ENCODE data around the gene APOC1. TPM values are rescaled to one million over a fixed set of nuclear protein-coding genes. Genes with fewer than 3 reads are reported as not detected.
"Not testable (repeated sequence)": the region's sequence is repeated elsewhere in the genome, so short reads cannot be mapped to it uniquely, and the experiment has no call there.

The APOC1 gene
- total and polyA plus RNA-seq, 4 donors: 14.0 to 1,030 (median 217) TPM

DNA sequence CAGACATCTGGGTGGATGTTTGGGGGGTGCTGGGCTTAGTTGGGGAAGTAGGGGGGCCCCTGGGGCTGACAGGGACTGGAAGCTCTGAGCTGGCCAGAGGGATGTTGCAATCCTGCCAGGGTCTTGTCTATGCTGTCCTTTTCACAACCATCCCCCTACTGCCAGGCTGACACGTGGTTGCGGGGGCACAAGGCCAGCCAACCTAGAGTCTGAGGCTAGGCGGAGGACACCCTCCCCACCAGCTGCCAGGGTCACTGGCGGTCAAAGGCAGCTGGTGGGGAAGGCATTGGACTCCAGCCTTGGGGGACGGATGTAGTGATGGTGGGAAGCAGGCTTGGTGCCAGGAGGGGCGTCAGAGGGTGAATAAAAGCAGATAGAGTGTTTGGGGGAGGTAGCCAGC, 1.6 kb upstream of the APOC1 start:
- peak; percentile 82 to 87 (median 86) for DNase-seq
- WGBS, 2 donors: 34 to 35% methylated on average over 6 of the region's 6 CpGs
- Histone ChIP-seq H3K27me3 (ENCODE audit: control insufficient read depth in 3 of 3, insufficient read depth in 3 of 3, low read length in 2 of 3) (no peaks in the 10 kb centered on the region), H3K9ac (ENCODE audit: insufficient read depth in 1 of 2, low read length in 2 of 2) (no peak overlapping the region), H3K4me1 (ENCODE audit: control insufficient read depth in 5 of 5, insufficient read depth in 5 of 5, low read length in 5 of 5) (peaks cover 0 to 31% (median 11%) of the 10 kb centered on the region in 5 donors), H3K9me3 (ENCODE audit: control insufficient read depth in 4 of 4, insufficient read depth in 3 of 4, low read length in 3 of 4) (peaks cover 0 to 1% (median 0%) of the 10 kb centered on the region in 4 donors), H3K36me3 (ENCODE audit: control insufficient read depth in 4 of 4, insufficient read depth in 4 of 4, low read length in 4 of 4) (peaks cover 0 to 2% (median 0%) of the 10 kb centered on the region in 4 donors), H3K4me3 (no peak overlapping the region), H3K27ac (ENCODE audit: low read depth in 1 of 2, low read length in 1 of 2) (no peak overlapping the region)
- TF ChIP-seq, protein P1, sequence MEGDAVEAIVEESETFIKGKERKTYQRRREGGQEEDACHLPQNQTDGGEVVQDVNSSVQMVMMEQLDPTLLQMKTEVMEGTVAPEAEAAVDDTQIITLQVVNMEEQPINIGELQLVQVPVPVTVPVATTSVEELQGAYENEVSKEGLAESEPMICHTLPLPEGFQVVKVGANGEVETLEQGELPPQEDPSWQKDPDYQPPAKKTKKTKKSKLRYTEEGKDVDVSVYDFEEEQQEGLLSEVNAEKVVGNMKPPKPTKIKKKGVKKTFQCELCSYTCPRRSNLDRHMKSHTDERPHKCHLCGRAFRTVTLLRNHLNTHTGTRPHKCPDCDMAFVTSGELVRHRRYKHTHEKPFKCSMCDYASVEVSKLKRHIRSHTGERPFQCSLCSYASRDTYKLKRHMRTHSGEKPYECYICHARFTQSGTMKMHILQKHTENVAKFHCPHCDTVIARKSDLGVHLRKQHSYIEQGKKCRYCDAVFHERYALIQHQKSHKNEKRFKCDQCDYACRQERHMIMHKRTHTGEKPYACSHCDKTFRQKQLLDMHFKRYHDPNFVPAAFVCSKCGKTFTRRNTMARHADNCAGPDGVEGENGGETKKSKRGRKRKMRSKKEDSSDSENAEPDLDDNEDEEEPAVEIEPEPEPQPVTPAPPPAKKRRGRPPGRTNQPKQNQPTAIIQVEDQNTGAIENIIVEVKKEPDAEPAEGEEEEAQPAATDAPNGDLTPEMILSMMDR (IDR thresholded peaks at IDR 0.05; ENCODE audit: control extremely low read depth, extremely low read depth): no peak
- ATAC-seq (ENCODE audit: insufficient read depth, low FRiP score): peak; percentile 8

DNA sequence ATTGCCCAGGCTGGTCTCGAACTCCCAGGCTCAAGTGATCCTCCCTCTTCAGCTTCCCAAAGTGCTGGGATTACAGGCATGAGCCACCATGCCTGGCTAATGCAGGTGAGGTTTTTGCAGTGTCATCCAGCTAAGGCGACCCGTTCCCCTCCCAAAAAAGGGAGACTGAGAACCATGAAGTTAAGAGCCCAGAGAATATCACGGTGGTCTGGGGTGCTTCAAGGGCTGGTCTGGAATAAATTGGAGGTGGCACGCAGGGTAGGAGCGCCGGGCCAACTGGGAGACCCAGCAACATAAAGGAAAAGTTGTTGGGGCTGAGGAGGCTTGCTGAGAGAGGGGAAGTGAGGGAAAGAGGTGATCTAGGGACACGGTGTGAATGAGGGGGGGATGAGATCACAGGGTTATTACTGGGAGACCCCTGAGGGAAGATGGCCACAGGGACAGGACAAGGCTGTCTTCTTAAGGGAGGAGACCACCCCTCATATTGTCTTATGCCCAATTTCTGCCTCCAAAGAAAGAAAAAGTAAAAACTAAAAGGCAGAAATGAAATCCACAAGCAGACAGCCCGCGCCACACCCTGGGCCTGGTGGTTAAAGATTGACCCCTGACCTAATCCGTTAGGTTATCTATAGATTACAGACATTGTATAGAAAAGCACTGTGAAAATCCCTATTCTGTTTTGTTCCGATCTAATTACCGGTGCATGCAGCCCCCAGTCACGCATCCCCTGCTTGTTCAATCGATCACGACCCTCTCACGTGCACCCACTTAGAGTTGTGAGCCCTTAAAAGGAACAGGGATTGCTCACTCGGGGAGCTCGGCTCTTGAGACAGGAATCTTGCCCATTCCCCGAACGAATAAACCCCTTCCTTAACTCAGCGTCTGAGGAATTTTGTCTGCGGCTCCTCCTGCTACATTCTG, 636 bp upstream of the APOC1 start:
- H3K36me3 ChIP-seq (ENCODE audit: control insufficient read depth in 4 of 4, insufficient read depth in 4 of 4, low read length in 4 of 4); H3K27me3 ChIP-seq (ENCODE audit: control insufficient read depth in 3 of 3, insufficient read depth in 3 of 3, low read length in 2 of 3); ATAC-seq (ENCODE audit: insufficient read depth, low FRiP score); DNase-seq; H3K9ac ChIP-seq (ENCODE audit: insufficient read depth in 1 of 2, low read length in 2 of 2); H3K9me3 ChIP-seq (ENCODE audit: control insufficient read depth in 4 of 4, insufficient read depth in 3 of 4, low read length in 3 of 4): not testable (repeated sequence)
- Histone ChIP-seq H3K27ac (ENCODE audit: low read depth in 1 of 2, low read length in 1 of 2) (peak overlapping the region in 1 of 2 donors; percentile 13), H3K4me3 (peak overlapping the region; percentile 6), H3K4me1 (ENCODE audit: control insufficient read depth in 5 of 5, insufficient read depth in 5 of 5, low read length in 5 of 5) (peaks cover 0 to 31% (median 11%) of the 10 kb centered on the region in 5 donors)
- WGBS, 2 donors: 52 to 59% methylated on average over 22 to 23 of the region's 23 CpGs

DNA sequence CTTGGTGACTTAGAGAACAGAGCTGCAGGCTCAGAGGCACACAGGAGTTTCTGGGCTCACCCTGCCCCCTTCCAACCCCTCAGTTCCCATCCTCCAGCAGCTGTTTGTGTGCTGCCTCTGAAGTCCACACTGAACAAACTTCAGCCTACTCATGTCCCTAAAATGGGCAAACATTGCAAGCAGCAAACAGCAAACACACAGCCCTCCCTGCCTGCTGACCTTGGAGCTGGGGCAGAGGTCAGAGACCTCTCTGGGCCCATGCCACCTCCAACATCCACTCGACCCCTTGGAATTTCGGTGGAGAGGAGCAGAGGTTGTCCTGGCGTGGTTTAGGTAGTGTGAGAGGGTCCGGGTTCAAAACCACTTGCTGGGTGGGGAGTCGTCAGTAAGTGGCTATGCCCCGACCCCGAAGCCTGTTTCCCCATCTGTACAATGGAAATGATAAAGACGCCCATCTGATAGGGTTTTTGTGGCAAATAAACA, 9.9 kb downstream of the APOC1 start:
- Histone ChIP-seq H3K36me3 (ENCODE audit: control insufficient read depth in 4 of 4, insufficient read depth in 4 of 4, low read length in 4 of 4) (no peaks in the 10 kb centered on the region), H3K27me3 (ENCODE audit: control insufficient read depth in 3 of 3, insufficient read depth in 3 of 3, low read length in 2 of 3) (no peaks in the 10 kb centered on the region), H3K4me1 (ENCODE audit: control insufficient read depth in 5 of 5, insufficient read depth in 5 of 5, low read length in 5 of 5) (peaks cover 0 to 40% (median 14%) of the 10 kb centered on the region in 5 donors), H3K4me3 (no peak overlapping the region), H3K9me3 (ENCODE audit: control insufficient read depth in 4 of 4, insufficient read depth in 3 of 4, low read length in 3 of 4) (no peaks in the 10 kb centered on the region), H3K9ac (ENCODE audit: insufficient read depth in 1 of 2, low read length in 2 of 2) (peak overlapping the region in 1 of 2 donors; percentile 32), H3K27ac (ENCODE audit: low read depth in 1 of 2, low read length in 1 of 2) (peak overlapping the region in 1 of 2 donors; percentile 26)
- DNase-seq: no peak
- TF ChIP-seq, protein P1 (IDR thresholded peaks at IDR 0.05; ENCODE audit: control extremely low read depth, extremely low read depth): no peak
- no peak for ATAC-seq (ENCODE audit: insufficient read depth, low FRiP score)
- WGBS, 2 donors: 65% methylated on average over 8 of the region's 8 CpGs

Data from lung (tissue), 12 donors.